ENCODE data around the gene FGF10.

The FGF10 gene

GRCh38 chr5:44360919-44361318 is 28.3 kb downstream of the FGF10 start:
- no peak for TF ChIP-seq CTCF (IDR thresholded peaks at IDR 0.05; ENCODE audit: low read length)
- TF ChIP-seq EZH2 (optimal IDR thresholded peaks at IDR 0.05; ENCODE audit: low read depth, low read length): no peak
- no peak for TF ChIP-seq EZH2phosphoT487 (IDR thresholded peaks at IDR 0.05; ENCODE audit: low read length)
- no peak overlapping the region for H2AFZ ChIP-seq (ENCODE audit: low read length)
- H3K9ac ChIP-seq (ENCODE audit: low read length): no peak overlapping the region
- no peaks in the 10 kb centered on the region for H3K9me3 ChIP-seq (replicated peaks; ENCODE audit: insufficient read depth, low read length)
- H3K9me2 ChIP-seq (replicated peaks; ENCODE audit: insufficient read depth, low read length): no peaks in the 10 kb centered on the region
- no peaks in the 10 kb centered on the region for H4K20me1 ChIP-seq (ENCODE audit: insufficient read depth, low read length)
- no peak for DNase-seq
- H3K27me3 ChIP-seq (replicated peaks; ENCODE audit: insufficient read depth, low read length): no peaks in the 10 kb centered on the region
- H3K36me3 ChIP-seq (replicated peaks; ENCODE audit: insufficient read depth, low read length): no peaks in the 10 kb centered on the region
- no peaks in the 10 kb centered on the region for H3K79me2 ChIP-seq (ENCODE audit: low read length)
- no peak overlapping the region for H3K4me3 ChIP-seq (ENCODE audit: low read length)
- H3K4me1 ChIP-seq (ENCODE audit: low read length): no peaks in the 10 kb centered on the region
- no peak overlapping the region for H3K4me2 ChIP-seq (ENCODE audit: low read depth, low read length)
- no peak overlapping the region for H3K27ac ChIP-seq (ENCODE audit: low read length)
- H3F3A ChIP-seq (ENCODE audit: insufficient read depth, low read length): no peaks in the 10 kb centered on the region

- Histone ChIP-seq H3K27ac (ENCODE audit: low read length) (no peak overlapping the region), H3K9me3 (replicated peaks; ENCODE audit: insufficient read depth, low read length) (no peaks in the 10 kb centered on the region)
These were observed 30.8 kb downstream of the FGF10 start for GRCh38 chr5:44358421-44358820.

GRCh38 chr5:44356231-44356630 is 33.0 kb downstream of the FGF10 start:
- Histone ChIP-seq H3K79me2 (ENCODE audit: low read length) (no peaks in the 10 kb centered on the region), H3K9me3 (replicated peaks; ENCODE audit: insufficient read depth, low read length) (no peaks in the 10 kb centered on the region), H3K4me2 (ENCODE audit: low read depth, low read length) (no peak overlapping the region), H3K27me3 (replicated peaks; ENCODE audit: insufficient read depth, low read length) (no peaks in the 10 kb centered on the region), H3K4me1 (ENCODE audit: low read length) (no peaks in the 10 kb centered on the region), H2AFZ (ENCODE audit: low read length) (no peak overlapping the region), H3K4me3 (ENCODE audit: low read length) (no peak overlapping the region), H4K20me1 (ENCODE audit: insufficient read depth, low read length) (no peaks in the 10 kb centered on the region), H3K9ac (ENCODE audit: low read length) (no peak overlapping the region), H3K36me3 (replicated peaks; ENCODE audit: insufficient read depth, low read length) (no peaks in the 10 kb centered on the region), H3K9me2 (replicated peaks; ENCODE audit: insufficient read depth, low read length) (no peaks in the 10 kb centered on the region), H3F3A (ENCODE audit: insufficient read depth, low read length) (no peaks in the 10 kb centered on the region), H3K27ac (ENCODE audit: low read length) (no peak overlapping the region)
- no peak for DNase-seq
- no peak for TF ChIP-seq EZH2phosphoT487 (IDR thresholded peaks at IDR 0.05; ENCODE audit: low read length)
- no peak for TF ChIP-seq EZH2 (optimal IDR thresholded peaks at IDR 0.05; ENCODE audit: low read depth, low read length)
- TF ChIP-seq CTCF (IDR thresholded peaks at IDR 0.05; ENCODE audit: low read length): no peak

More at GRCh38 chr5:44358421-44358820, 30.8 kb downstream of the FGF10 start:
- TF ChIP-seq EZH2phosphoT487 (IDR thresholded peaks at IDR 0.05; ENCODE audit: low read length) (no peak), CTCF (IDR thresholded peaks at IDR 0.05; ENCODE audit: low read length) (no peak), EZH2 (optimal IDR thresholded peaks at IDR 0.05; ENCODE audit: low read depth, low read length) (no peak)
- no peak overlapping the region for H3K4me2 ChIP-seq (ENCODE audit: low read depth, low read length)
- H3K4me3 ChIP-seq (ENCODE audit: low read length): no peak overlapping the region
- H2AFZ ChIP-seq (ENCODE audit: low read length): no peak overlapping the region
- no peaks in the 10 kb centered on the region for H3K9me2 ChIP-seq (replicated peaks; ENCODE audit: insufficient read depth, low read length)
- H3K79me2 ChIP-seq (ENCODE audit: low read length): no peaks in the 10 kb centered on the region
- H3K27me3 ChIP-seq (replicated peaks; ENCODE audit: insufficient read depth, low read length): no peaks in the 10 kb centered on the region
- H3K36me3 ChIP-seq (replicated peaks; ENCODE audit: insufficient read depth, low read length): no peaks in the 10 kb centered on the region
- DNase-seq: no peak
- no peak overlapping the region for H3K9ac ChIP-seq (ENCODE audit: low read length)
- no peaks in the 10 kb centered on the region for H3K4me1 ChIP-seq (ENCODE audit: low read length)
- no peaks in the 10 kb centered on the region for H4K20me1 ChIP-seq (ENCODE audit: insufficient read depth, low read length)
- H3F3A ChIP-seq (ENCODE audit: insufficient read depth, low read length): no peaks in the 10 kb centered on the region
